Loucy (cell line): Measurements from ENCODE around the gene ADAT3.

Experiments
- H2AFZ ChIP-seq: fragments of 200-600 bp; sonication (generic); 2 replicates; pipeline ENCODE4 v1.6.0; 2016; ENCODE audit warnings: antibody characterized with exemption, mild to moderate bottlenecking, low read length, moderate library complexity
- H3F3A ChIP-seq: fragments of 200-600 bp; 2 replicates; pipeline ENCODE4 v1.6.0; 2016; ENCODE audit warnings: antibody characterized with exemption, low read depth, mild to moderate bottlenecking
- H3K27me3 ChIP-seq: fragments of 200-600 bp; sonication (generic); 2 replicates; pipeline ENCODE4 v1.6.1; 2014; ENCODE audit warnings: low read length, mild to moderate bottlenecking; ENCODE audit not compliant: insufficient read depth, poor library complexity, severe bottlenecking
- H3K36me3 ChIP-seq: fragments of 200-600 bp; sonication (generic); 2 replicates; pipeline ENCODE4 v1.6.1; 2016; ENCODE audit warnings: low read length; ENCODE audit not compliant: insufficient read depth
- H3K4me1 ChIP-seq: fragments of 200-600 bp; sonication (generic); 2 replicates; pipeline ENCODE4 v1.5.1; 2014; ENCODE audit warnings: low read length, mild to moderate bottlenecking; ENCODE audit not compliant: insufficient read depth, poor library complexity, severe bottlenecking
- H3K4me2 ChIP-seq: fragments of 200-600 bp; sonication (generic); 2 replicates; pipeline ENCODE4 v1.6.0; 2014; ENCODE audit warnings: antibody characterized with exemption, low read length, low read depth, mild to moderate bottlenecking; ENCODE audit not compliant: poor library complexity, severe bottlenecking
- H3K4me3 ChIP-seq: fragments of 200-600 bp; sonication (generic); 2 replicates; pipeline ENCODE4 v1.5.1; 2014; ENCODE audit warnings: low read length, mild to moderate bottlenecking, mixed read lengths; ENCODE audit not compliant: poor library complexity, severe bottlenecking
- H3K79me2 ChIP-seq: fragments of 200-600 bp; sonication (generic); 2 replicates; pipeline ENCODE4 v1.6.1; 2014; ENCODE audit warnings: low read length; ENCODE audit not compliant: insufficient read depth
- H3K9ac ChIP-seq: fragments of 200-600 bp; sonication (generic); 2 replicates; pipeline ENCODE4 v1.6.0; 2014; ENCODE audit warnings: mild to moderate bottlenecking, low read depth, low read length, moderate library complexity; ENCODE audit not compliant: poor library complexity, severe bottlenecking
- H3K9me2 ChIP-seq: fragments of 200-600 bp; sonication (generic); replicated peaks from 2 replicates; pipeline ENCODE4 v1.6.1; 2016; ENCODE audit warnings: low read depth, low read length, mixed read lengths
- H3K9me3 ChIP-seq: fragments of 200-600 bp; sonication (generic); 2 replicates; pipeline ENCODE4 v1.6.1; 2014; ENCODE audit warnings: mild to moderate bottlenecking, antibody characterized with exemption, low read length, low read depth; ENCODE audit not compliant: insufficient read depth
- H4K20me1 ChIP-seq: fragments of 200-600 bp; sonication (generic); 2 replicates; pipeline ENCODE4 v1.6.0; 2014; ENCODE audit warnings: antibody characterized with exemption, low read length, mild to moderate bottlenecking; ENCODE audit not compliant: insufficient read depth, poor library complexity, severe bottlenecking
- EZH2phosphoT487 ChIP-seq: fragments of 200-600 bp; IDR thresholded peaks from 2 replicates; pipeline ENCODE4 v1.6.1; 2018; ENCODE audit warnings: antibody characterized with exemption, mild to moderate bottlenecking, moderate library complexity, borderline replicate concordance
- TF ChIP-seq, protein P1 (sequence below): fragments of 200-600 bp; sonication (generic); conservative IDR thresholded peaks from 2 replicates; pipeline ENCODE4 v1.5.1; 2014; ENCODE audit warnings: mild to moderate bottlenecking, antibody characterized with exemption, low read length

The ADAT3 gene

DNA sequence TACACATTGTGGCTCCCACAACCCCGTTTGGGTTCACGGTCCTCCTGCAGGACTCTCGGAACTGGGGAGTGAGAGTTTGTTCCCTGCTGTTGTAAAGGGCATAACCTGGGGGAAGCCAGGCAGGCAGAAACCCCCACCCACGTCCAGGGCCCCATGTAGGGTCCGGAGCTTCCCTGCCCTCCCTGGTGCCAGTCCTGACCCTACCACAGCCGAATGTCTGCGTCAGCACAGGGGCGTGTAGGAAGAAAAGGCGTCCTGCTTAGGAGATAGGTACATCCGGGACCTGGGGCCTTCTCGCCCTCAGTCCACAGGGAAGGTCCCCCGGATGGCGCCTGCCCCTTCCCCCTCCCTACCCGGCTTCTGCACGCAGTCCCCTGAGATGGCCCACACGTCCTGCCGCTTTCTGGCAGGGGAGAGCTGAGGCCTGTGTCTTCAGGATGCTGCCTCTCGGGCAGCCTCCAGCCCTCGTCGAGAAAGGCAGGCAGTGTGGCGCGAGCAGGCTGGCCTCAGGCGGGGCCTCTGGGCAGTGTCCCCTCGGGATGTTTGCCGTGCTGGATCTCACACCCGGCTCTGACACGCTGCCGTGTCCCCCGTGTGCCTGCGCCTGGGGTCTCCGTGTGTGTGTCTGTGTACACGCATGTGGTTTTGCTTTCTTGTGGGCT lies 54.9 kb downstream of the ADAT3 start:
- peaks cover 65% of the 10 kb centered on the region; the same call in 1 of the 2 replicates for H3K79me2 ChIP-seq

DNA sequence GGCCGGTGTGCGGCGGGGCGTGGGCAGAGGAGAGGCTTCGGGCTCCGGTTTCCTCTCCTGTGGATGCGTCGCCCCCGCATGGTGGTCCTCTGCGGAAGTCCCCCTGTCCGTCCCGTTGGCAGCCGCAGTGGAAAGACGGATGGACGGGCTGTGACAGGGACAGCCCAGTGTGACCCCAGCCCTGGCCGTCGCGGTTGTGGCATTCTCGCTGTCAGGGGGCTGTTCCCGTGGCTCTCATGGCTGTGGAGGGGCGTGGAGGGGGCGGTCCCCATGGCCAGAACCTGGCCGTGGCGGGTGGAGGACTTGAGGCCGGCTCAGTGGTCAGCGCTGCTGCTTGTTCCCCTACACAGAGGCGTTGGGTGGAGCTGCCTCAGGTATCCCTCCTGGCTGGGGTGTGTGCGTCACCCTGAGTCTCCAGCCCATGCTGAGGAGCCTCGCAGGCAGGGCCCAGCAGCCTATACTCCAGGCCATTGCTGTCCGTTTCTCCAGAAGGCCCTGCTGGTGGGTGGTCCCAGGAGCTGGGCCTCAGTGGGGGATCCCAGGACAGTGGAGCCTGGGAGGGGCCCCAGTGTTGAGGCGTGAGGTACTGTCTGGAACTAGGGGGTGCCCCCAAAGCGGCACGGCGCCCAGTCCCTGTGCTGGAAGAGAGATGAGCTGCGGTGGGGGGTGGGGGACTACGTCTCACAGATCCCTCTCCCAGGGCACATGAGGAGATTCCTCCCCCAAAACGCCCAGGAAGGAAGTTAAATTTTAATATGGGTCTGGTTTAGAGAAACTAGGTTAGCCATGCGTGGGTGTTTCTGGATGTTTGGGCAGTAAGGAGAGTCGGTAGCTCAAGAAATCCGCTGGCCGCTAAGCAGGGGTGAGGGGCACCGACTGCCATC lies 56.0 kb downstream of the ADAT3 start:
- H3K9me2 ChIP-seq = no peaks in the 10 kb centered on the region
- no peak overlapping the region for H3K9ac ChIP-seq
- peaks cover 12% of the 10 kb centered on the region; the same call in 1 of the 2 replicates for H3K36me3 ChIP-seq
- peaks cover 53% of the 10 kb centered on the region; the same call in 1 of the 2 replicates for H3K79me2 ChIP-seq
- H3K4me2 ChIP-seq = no peak overlapping the region
- TF ChIP-seq, protein P1, sequence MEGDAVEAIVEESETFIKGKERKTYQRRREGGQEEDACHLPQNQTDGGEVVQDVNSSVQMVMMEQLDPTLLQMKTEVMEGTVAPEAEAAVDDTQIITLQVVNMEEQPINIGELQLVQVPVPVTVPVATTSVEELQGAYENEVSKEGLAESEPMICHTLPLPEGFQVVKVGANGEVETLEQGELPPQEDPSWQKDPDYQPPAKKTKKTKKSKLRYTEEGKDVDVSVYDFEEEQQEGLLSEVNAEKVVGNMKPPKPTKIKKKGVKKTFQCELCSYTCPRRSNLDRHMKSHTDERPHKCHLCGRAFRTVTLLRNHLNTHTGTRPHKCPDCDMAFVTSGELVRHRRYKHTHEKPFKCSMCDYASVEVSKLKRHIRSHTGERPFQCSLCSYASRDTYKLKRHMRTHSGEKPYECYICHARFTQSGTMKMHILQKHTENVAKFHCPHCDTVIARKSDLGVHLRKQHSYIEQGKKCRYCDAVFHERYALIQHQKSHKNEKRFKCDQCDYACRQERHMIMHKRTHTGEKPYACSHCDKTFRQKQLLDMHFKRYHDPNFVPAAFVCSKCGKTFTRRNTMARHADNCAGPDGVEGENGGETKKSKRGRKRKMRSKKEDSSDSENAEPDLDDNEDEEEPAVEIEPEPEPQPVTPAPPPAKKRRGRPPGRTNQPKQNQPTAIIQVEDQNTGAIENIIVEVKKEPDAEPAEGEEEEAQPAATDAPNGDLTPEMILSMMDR = no peak
- no peak for TF ChIP-seq EZH2phosphoT487
- H3F3A ChIP-seq = no peaks in the 10 kb centered on the region
- H3K9me3 ChIP-seq = no peaks in the 10 kb centered on the region
- peaks cover 35% of the 10 kb centered on the region for H4K20me1 ChIP-seq
- no peak overlapping the region for H3K4me3 ChIP-seq
- H3K4me1 ChIP-seq = no peaks in the 10 kb centered on the region
- no peak overlapping the region for H2AFZ ChIP-seq
- H3K27me3 ChIP-seq = no peaks in the 10 kb centered on the region

More for the DNA sequence above, 54.9 kb downstream of the ADAT3 start:
- no peaks in the 10 kb centered on the region for H3K27me3 ChIP-seq
- H3K9ac ChIP-seq = no peak overlapping the region
- H3K4me3 ChIP-seq = no peak overlapping the region
- H4K20me1 ChIP-seq = peaks cover 36% of the 10 kb centered on the region
- no peak overlapping the region for H2AFZ ChIP-seq
- H3K9me3 ChIP-seq = no peaks in the 10 kb centered on the region
- no peaks in the 10 kb centered on the region for H3K4me1 ChIP-seq
- H3K36me3 ChIP-seq = peaks cover 12% of the 10 kb centered on the region; the same call in 1 of the 2 replicates
- H3K9me2 ChIP-seq = no peaks in the 10 kb centered on the region
- TF ChIP-seq, protein P1 = no peak
- TF ChIP-seq EZH2phosphoT487 = no peak
- no peak overlapping the region for H3K4me2 ChIP-seq
- no peaks in the 10 kb centered on the region for H3F3A ChIP-seq

DNA sequence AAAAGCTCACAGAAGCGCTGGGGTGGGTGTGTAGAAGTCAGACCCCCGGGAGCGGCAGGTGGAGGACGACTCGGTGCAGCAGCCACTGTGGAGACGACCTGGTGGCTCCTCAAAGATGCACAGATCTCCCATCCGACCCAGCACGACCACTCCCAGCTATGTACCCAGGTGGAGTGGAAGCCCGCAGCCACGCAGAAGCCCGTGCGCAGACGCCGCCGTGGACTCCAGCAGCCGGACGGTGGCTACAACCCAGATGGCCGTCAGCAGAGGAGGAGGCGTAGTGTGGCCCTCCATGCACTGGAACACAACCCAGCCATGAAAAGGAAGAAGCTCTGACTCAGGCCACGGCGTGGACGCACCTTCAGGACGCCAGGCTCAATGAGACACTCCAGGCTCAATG lies 57.5 kb downstream of the ADAT3 start:
- H3F3A ChIP-seq = no peaks in the 10 kb centered on the region
- peaks cover 12% of the 10 kb centered on the region; the same call in 1 of the 2 replicates for H3K36me3 ChIP-seq
- H3K4me1 ChIP-seq = no peaks in the 10 kb centered on the region
- no peaks in the 10 kb centered on the region for H3K9me3 ChIP-seq
- H4K20me1 ChIP-seq = peaks cover 39% of the 10 kb centered on the region
- no peak overlapping the region for H2AFZ ChIP-seq
- peaks cover 44% of the 10 kb centered on the region; the same call in 1 of the 2 replicates for H3K79me2 ChIP-seq
- H3K9ac ChIP-seq = no peak overlapping the region
- H3K4me2 ChIP-seq = no peak overlapping the region
- H3K27me3 ChIP-seq = no peaks in the 10 kb centered on the region
- no peaks in the 10 kb centered on the region for H3K9me2 ChIP-seq
- no peak for TF ChIP-seq EZH2phosphoT487
- TF ChIP-seq, protein P1 = no peak
- H3K4me3 ChIP-seq = no peak overlapping the region
